Body of pancreas (tissue), 4 donors: ENCODE results near the gene CRK.

Source experiments
- CTCF ChIP-seq, 7 experiments: fragments of 450-650 bp in 4 of 7; fragments of 200-600 bp in 3 of 7; sonication (generic) in 3 of 7; IDR thresholded peaks; one replicate each; pipeline ENCODE4 v1.5.1; 2016 to 2019; ENCODE audit warnings: antibody characterized with exemption in 7 of 7
- POLR2A ChIP-seq, 3 donors: fragments of 450-650 bp; IDR thresholded peaks; one replicate each; pipeline ENCODE4 v1.6.1; 2016; ENCODE audit warnings: antibody characterized with exemption in 3 of 3, mild to moderate bottlenecking in 2 of 3

DNA sequence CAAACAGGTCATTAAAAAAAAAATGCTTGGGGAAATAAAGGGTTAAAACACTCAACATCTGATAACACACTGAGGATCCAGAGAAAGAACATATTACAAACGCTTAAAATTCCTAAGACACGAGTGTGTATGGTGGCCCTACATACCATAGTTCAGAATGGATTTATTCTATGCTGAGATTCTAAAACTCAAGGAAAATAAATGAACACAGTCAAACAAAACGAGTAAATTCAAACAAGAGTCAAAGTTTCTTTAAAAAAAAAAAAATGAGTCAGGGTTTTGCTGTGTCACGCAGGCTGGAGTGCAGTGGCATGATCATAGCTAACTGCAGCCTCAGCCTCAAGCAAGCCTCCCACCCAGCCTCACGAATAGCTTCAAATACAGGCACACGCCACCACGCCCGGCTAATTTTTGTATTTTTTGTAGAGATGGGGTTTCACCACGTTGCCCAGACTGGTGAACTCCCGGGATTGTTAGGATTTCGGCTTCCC lies 17.4 kb downstream of the CRK start:
- TF ChIP-seq CTCF (IDR thresholded peaks at IDR 0.05) (no peak), POLR2A (IDR thresholded peaks at IDR 0.05) (no peak)
